Osteoblast (primary cell): ENCODE results near the gene ZCCHC14. TPM values are rescaled to one million over a fixed set of nuclear protein-coding genes. Genes with fewer than 3 reads are reported as not detected.

Experiments
- DNase-seq: peaks from one replicate; pipeline ENCODE4 v3.0.0; 2011; ENCODE audit warnings: low spot score, mixed read lengths; ENCODE audit not compliant: insufficient read length; ENCODE audit errors: missing footprints
- H2AFZ ChIP-seq: 2 replicates; pipeline ENCODE4 v1.6.0; 2011; ENCODE audit warnings: mild to moderate bottlenecking, low read length
- H3K27ac ChIP-seq: 2 replicates; pipeline ENCODE4 v1.5.1; 2011; ENCODE audit warnings: mild to moderate bottlenecking, low read depth, low read length, moderate library complexity
- H3K27me3 ChIP-seq: 2 replicates; pipeline ENCODE4 v1.6.0; 2012; ENCODE audit warnings: mild to moderate bottlenecking, control low read depth, inconsistent platforms, low read length, moderate library complexity; ENCODE audit not compliant: insufficient read depth
- H3K36me3 ChIP-seq: 2 replicates; pipeline ENCODE4 v1.5.1; 2011; ENCODE audit warnings: mild to moderate bottlenecking, low read length, control low read depth, moderate library complexity; ENCODE audit not compliant: insufficient read depth
- H3K4me1 ChIP-seq: 2 replicates; pipeline ENCODE4 v1.5.1; 2011; ENCODE audit warnings: mild to moderate bottlenecking, low read length, control low read depth, moderate library complexity; ENCODE audit not compliant: insufficient read depth
- H3K4me2 ChIP-seq: 2 replicates; pipeline ENCODE4 v1.6.0; 2011; ENCODE audit warnings: mild to moderate bottlenecking, low read length; ENCODE audit not compliant: insufficient read depth
- H3K4me3 ChIP-seq: fragments of 200-600 bp; sonication (generic); 3 replicates; pipeline ENCODE4 v1.5.1; 2012; ENCODE audit warnings: mild to moderate bottlenecking, low read length, inconsistent platforms; ENCODE audit not compliant: insufficient read depth
- H3K79me2 ChIP-seq: 2 replicates; pipeline ENCODE4 v1.6.0; 2012; ENCODE audit warnings: mild to moderate bottlenecking, low read length, control low read depth, inconsistent platforms; ENCODE audit not compliant: insufficient read depth
- H3K9me3 ChIP-seq: 2 replicates; pipeline ENCODE4 v1.5.1; 2011; ENCODE audit warnings: low read depth, low read length, control low read depth
- H4K20me1 ChIP-seq: 2 replicates; pipeline ENCODE4 v1.6.0; 2012; ENCODE audit warnings: mild to moderate bottlenecking, low read length, control low read depth; ENCODE audit not compliant: insufficient read depth
- total RNA-seq: library from RNA; depleted of rRNA; stranded (reverse); fragments of >200 nt; gene quantifications from 2 replicates; pipeline ENCODE4 v1.2.3, GENCODE V29; 2012
- TF ChIP-seq, protein P1 (sequence below): IDR thresholded peaks from 2 replicates; pipeline ENCODE4 v1.5.1; 2011; ENCODE audit warnings: mild to moderate bottlenecking, low read depth, low read length, moderate library complexity; ENCODE audit errors: extremely low read depth

The ZCCHC14 gene
- total RNA-seq, 1 donor = 36.9 TPM

GRCh38 chr16:87375426-87376135 lies 117.2 kb downstream of the ZCCHC14 start:
- Histone ChIP-seq H4K20me1 (peaks cover 36% of the 10 kb centered on the region), H2AFZ (no peak overlapping the region), H3K4me1 (peaks cover 14% of the 10 kb centered on the region), H3K9me3 (no peaks in the 10 kb centered on the region), H3K27ac (peak overlapping the region; percentile 70), H3K27me3 (no peaks in the 10 kb centered on the region), H3K4me2 (peak overlapping the region; percentile 54), H3K4me3 (no peak overlapping the region), H3K36me3 (no peaks in the 10 kb centered on the region), H3K79me2 (peaks cover 94% of the 10 kb centered on the region)
- TF ChIP-seq, protein P1, sequence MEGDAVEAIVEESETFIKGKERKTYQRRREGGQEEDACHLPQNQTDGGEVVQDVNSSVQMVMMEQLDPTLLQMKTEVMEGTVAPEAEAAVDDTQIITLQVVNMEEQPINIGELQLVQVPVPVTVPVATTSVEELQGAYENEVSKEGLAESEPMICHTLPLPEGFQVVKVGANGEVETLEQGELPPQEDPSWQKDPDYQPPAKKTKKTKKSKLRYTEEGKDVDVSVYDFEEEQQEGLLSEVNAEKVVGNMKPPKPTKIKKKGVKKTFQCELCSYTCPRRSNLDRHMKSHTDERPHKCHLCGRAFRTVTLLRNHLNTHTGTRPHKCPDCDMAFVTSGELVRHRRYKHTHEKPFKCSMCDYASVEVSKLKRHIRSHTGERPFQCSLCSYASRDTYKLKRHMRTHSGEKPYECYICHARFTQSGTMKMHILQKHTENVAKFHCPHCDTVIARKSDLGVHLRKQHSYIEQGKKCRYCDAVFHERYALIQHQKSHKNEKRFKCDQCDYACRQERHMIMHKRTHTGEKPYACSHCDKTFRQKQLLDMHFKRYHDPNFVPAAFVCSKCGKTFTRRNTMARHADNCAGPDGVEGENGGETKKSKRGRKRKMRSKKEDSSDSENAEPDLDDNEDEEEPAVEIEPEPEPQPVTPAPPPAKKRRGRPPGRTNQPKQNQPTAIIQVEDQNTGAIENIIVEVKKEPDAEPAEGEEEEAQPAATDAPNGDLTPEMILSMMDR = no peak
- DNase-seq = peak; percentile 95

GRCh38 chr16:87374313-87374712 lies 118.5 kb downstream of the ZCCHC14 start:
- peaks cover 43% of the 10 kb centered on the region for H4K20me1 ChIP-seq

GRCh38 chr16:87372305-87372704 lies 120.5 kb downstream of the ZCCHC14 start:
- no peak for DNase-seq
- no peak overlapping the region for H3K4me2 ChIP-seq
- H3K79me2 ChIP-seq = peaks cover 92% of the 10 kb centered on the region
- H3K27me3 ChIP-seq = no peaks in the 10 kb centered on the region
- H4K20me1 ChIP-seq = peaks cover 59% of the 10 kb centered on the region
- H3K27ac ChIP-seq = no peak overlapping the region
- no peaks in the 10 kb centered on the region for H3K36me3 ChIP-seq
- TF ChIP-seq, protein P1 = no peak
- H3K9me3 ChIP-seq = no peaks in the 10 kb centered on the region
- H3K4me1 ChIP-seq = peaks cover 13% of the 10 kb centered on the region
- no peak overlapping the region for H3K4me3 ChIP-seq
- no peak overlapping the region for H2AFZ ChIP-seq

More at GRCh38 chr16:87374313-87374712, 118.5 kb downstream of the ZCCHC14 start:
- H3K36me3 ChIP-seq = no peaks in the 10 kb centered on the region
- TF ChIP-seq, protein P1 = no peak
- no peak overlapping the region for H2AFZ ChIP-seq
- DNase-seq = peak; percentile 68
- H3K4me1 ChIP-seq = peaks cover 13% of the 10 kb centered on the region
- H3K4me3 ChIP-seq = no peak overlapping the region
- H3K27me3 ChIP-seq = no peaks in the 10 kb centered on the region
- no peaks in the 10 kb centered on the region for H3K9me3 ChIP-seq
- no peak overlapping the region for H3K4me2 ChIP-seq
- H3K27ac ChIP-seq = no peak overlapping the region
- H3K79me2 ChIP-seq = peaks cover 93% of the 10 kb centered on the region

- TF ChIP-seq, protein P1 = no peak
- no peaks in the 10 kb centered on the region for H3K36me3 ChIP-seq
- H3K4me1 ChIP-seq = peaks cover 10% of the 10 kb centered on the region
- no peak overlapping the region for H3K4me3 ChIP-seq
- no peak overlapping the region for H3K27ac ChIP-seq
- no peak overlapping the region for H3K4me2 ChIP-seq
- no peak overlapping the region for H2AFZ ChIP-seq
- DNase-seq = no peak
- peaks cover 57% of the 10 kb centered on the region for H4K20me1 ChIP-seq
- H3K79me2 ChIP-seq = peaks cover 92% of the 10 kb centered on the region
- H3K27me3 ChIP-seq = no peaks in the 10 kb centered on the region
- no peaks in the 10 kb centered on the region for H3K9me3 ChIP-seq
Observed at GRCh38 chr16:87371261-87371866, 121.5 kb downstream of the ZCCHC14 start.
